Measurements from ENCODE around the gene MS4A7.

The MS4A7 gene

GRCh38 chr11:60378354-60378753, at the start of gene MS4A7:
MS4A7 (plus strand) TSS chr11:60378532; CDS start chr11:60383142, 4,610 bp downstream.
- no peak for DNase-seq (ENCODE audit: low read depth, low spot score)
- H3K4me3 ChIP-seq (ENCODE audit: low read depth, low read length) = no peak within 1 kb of the TSS
- in situ Hi-C loops (cut with HindIII; ENCODE audit: low sequenced_read_pairs) = no loop called here
- no peak for TF ChIP-seq CTCF (IDR thresholded peaks at IDR 0.05; ENCODE audit: low read depth, low read length)

- in situ Hi-C loops (cut with HindIII; ENCODE audit: low sequenced_read_pairs) = no loop called here
- TF ChIP-seq CTCF (IDR thresholded peaks at IDR 0.05; ENCODE audit: low read depth, low read length) = no peak
- no peak for DNase-seq (ENCODE audit: low read depth, low spot score)
- no peak overlapping the region for H3K4me3 ChIP-seq (ENCODE audit: low read depth, low read length)
These were observed 45.5 kb upstream of the MS4A7 start for GRCh38 chr11:60332846-60333245.

- TF ChIP-seq CTCF (IDR thresholded peaks at IDR 0.05; ENCODE audit: low read depth, low read length) = peak; percentile 61
- in situ Hi-C loops (cut with HindIII; ENCODE audit: low sequenced_read_pairs) = no loop called here
- no peak overlapping the region for H3K4me3 ChIP-seq (ENCODE audit: low read depth, low read length)
- DNase-seq (ENCODE audit: low read depth, low spot score) = peak; percentile 14
These were observed 44.2 kb upstream of the MS4A7 start for GRCh38 chr11:60334005-60334620.

GRCh38 chr11:60336767-60337391, 41.5 kb upstream of the MS4A7 start:
- no peak for TF ChIP-seq CTCF (IDR thresholded peaks at IDR 0.05; ENCODE audit: low read depth, low read length)
- in situ Hi-C loops (cut with HindIII; ENCODE audit: low sequenced_read_pairs) = no loop called here
- no peak for DNase-seq (ENCODE audit: low read depth, low spot score)
- H3K4me3 ChIP-seq (ENCODE audit: low read depth, low read length) = no peak overlapping the region

- no peak for DNase-seq (ENCODE audit: low read depth, low spot score)
- TF ChIP-seq CTCF (IDR thresholded peaks at IDR 0.05; ENCODE audit: low read depth, low read length) = no peak
- in situ Hi-C loops (cut with HindIII; ENCODE audit: low sequenced_read_pairs) = no loop called here
These were observed 40.3 kb upstream of the MS4A7 start for GRCh38 chr11:60338053-60338452.

GRCh38 chr11:60339356-60339755, 39.0 kb upstream of the MS4A7 start:
- DNase-seq (ENCODE audit: low read depth, low spot score) = no peak
- in situ Hi-C loops (cut with HindIII; ENCODE audit: low sequenced_read_pairs) = no loop called here
- no peak for TF ChIP-seq CTCF (IDR thresholded peaks at IDR 0.05; ENCODE audit: low read depth, low read length)
- H3K4me3 ChIP-seq (ENCODE audit: low read depth, low read length) = no peak overlapping the region

More at GRCh38 chr11:60338053-60338452, 40.3 kb upstream of the MS4A7 start:
- no peak overlapping the region for H3K4me3 ChIP-seq (ENCODE audit: low read depth, low read length)
